Caco-2 (cell line): ENCODE results near the gene CACNA2D4. TPM values are rescaled to one million over a fixed set of nuclear protein-coding genes. Genes with fewer than 3 reads are reported as not detected.

Experiments used
- BruUV-seq: library from RNA; stranded (reverse); fragments of 400-500 nt; replicated peaks from 2 replicates; lab custom pipeline; 2021; lab: Mats Ljungman, UMichigan
- CTCF ChIA-PET: fragments of 300-600 bp; sonication (Branson Sonifier 250); formaldehyde crosslinking; loops from one replicate; lab custom pipeline; 2022; ENCODE audit warnings: antibody characterized with exemption; lab: Charles Lee
- POLR2A ChIA-PET: fragments of 300-600 bp; sonication (Branson Sonifier 250); formaldehyde crosslinking; loops from one replicate; lab custom pipeline; 2022; ENCODE audit warnings: antibody characterized with exemption; lab: Charles Lee
- DNase-seq, 2 experiments: peaks; one replicate each; pipeline versions ENCODE4 v3.0.0 to v3.0.0-alpha.2; 2020 to 2022
- H3K27me3 ChIP-seq: replicated peaks from 2 replicates; pipeline ENCODE4 v1.6.0; 2011; ENCODE audit warnings: low read length; ENCODE audit not compliant: control insufficient read depth, insufficient read depth
- H3K36me3 ChIP-seq: 2 replicates; pipeline ENCODE4 v1.5.1; 2011; ENCODE audit warnings: low read length; ENCODE audit not compliant: control insufficient read depth, insufficient read depth
- H3K4me1 ChIP-seq: fragments of 250-450 bp; sonication (Bioruptor Pico); 2 replicates; pipeline ENCODE4 v1.5.1; 2020; ENCODE audit warnings: mild to moderate bottlenecking
- H3K4me3 ChIP-seq: 2 replicates; pipeline ENCODE4 v1.5.1; 2011; ENCODE audit warnings: low read depth, mild to moderate bottlenecking, control low read depth, low read length
- H3K9me3 ChIP-seq: fragments of 250-450 bp; sonication (Bioruptor Pico); 2 replicates; pipeline ENCODE4 v1.5.1; 2020; ENCODE audit warnings: mild to moderate bottlenecking, moderate library complexity
- H3K27ac Mint-ChIP-seq: one replicate; pipeline ENCODE4 v1.8.0; 2022; ENCODE audit warnings: mixed read lengths; ENCODE audit not compliant: unreplicated experiment
- H3K27me3 Mint-ChIP-seq: one replicate; pipeline ENCODE4 v1.8.0; 2022; ENCODE audit warnings: mixed read lengths; ENCODE audit not compliant: insufficient read depth, unreplicated experiment
- H3K36me3 Mint-ChIP-seq: one replicate; pipeline ENCODE4 v1.8.0; 2022; ENCODE audit warnings: mild to moderate bottlenecking, mixed read lengths; ENCODE audit not compliant: insufficient read depth, unreplicated experiment
- H3K4me1 Mint-ChIP-seq: one replicate; pipeline ENCODE4 v1.8.0; 2022; ENCODE audit warnings: low read depth, mixed read lengths; ENCODE audit not compliant: unreplicated experiment
- H3K4me3 Mint-ChIP-seq: one replicate; pipeline ENCODE4 v1.8.0; 2022; ENCODE audit warnings: mild to moderate bottlenecking, moderate library complexity, mixed read lengths; ENCODE audit not compliant: unreplicated experiment
- H3K9me3 Mint-ChIP-seq: one replicate; pipeline ENCODE4 v1.8.0; 2022; ENCODE audit warnings: mixed read lengths; ENCODE audit not compliant: unreplicated experiment
- intact Hi-C: fragments of 100-400 bp; cut with micrococcal nuclease; formaldehyde crosslinking; loops from one replicate; pipeline ENCODE4 v1.10.0; 2022; ENCODE audit not compliant: unreplicated experiment
- total RNA-seq: library from RNA; stranded (reverse); gene quantifications from 2 replicates; pipeline ENCODE4 v1.2.3, GENCODE V29; 2022
- TF ChIP-seq, protein P1 (sequence below), 2 experiments: fragments of 200-600 bp in 1 of 2; IDR thresholded peaks; 1 replicate in 1 of 2; 2 replicates in 1 of 2; pipeline versions ENCODE4 v1.5.1 to v1.8.0; 2011 to 2022; ENCODE audit warnings: antibody characterized with exemption in 1 of 2, control low read depth in 1 of 2, inconsistent platforms in 1 of 2, low read depth in 1 of 2, low read length in 1 of 2, mild to moderate bottlenecking in 1 of 2, moderate library complexity in 1 of 2; ENCODE audit not compliant: insufficient read depth in 1 of 2, severe bottlenecking in 1 of 2, unreplicated experiment in 1 of 2

The CACNA2D4 gene
- total RNA-seq, 1 experiment from 2014 or later = 2.2 TPM

DNA sequence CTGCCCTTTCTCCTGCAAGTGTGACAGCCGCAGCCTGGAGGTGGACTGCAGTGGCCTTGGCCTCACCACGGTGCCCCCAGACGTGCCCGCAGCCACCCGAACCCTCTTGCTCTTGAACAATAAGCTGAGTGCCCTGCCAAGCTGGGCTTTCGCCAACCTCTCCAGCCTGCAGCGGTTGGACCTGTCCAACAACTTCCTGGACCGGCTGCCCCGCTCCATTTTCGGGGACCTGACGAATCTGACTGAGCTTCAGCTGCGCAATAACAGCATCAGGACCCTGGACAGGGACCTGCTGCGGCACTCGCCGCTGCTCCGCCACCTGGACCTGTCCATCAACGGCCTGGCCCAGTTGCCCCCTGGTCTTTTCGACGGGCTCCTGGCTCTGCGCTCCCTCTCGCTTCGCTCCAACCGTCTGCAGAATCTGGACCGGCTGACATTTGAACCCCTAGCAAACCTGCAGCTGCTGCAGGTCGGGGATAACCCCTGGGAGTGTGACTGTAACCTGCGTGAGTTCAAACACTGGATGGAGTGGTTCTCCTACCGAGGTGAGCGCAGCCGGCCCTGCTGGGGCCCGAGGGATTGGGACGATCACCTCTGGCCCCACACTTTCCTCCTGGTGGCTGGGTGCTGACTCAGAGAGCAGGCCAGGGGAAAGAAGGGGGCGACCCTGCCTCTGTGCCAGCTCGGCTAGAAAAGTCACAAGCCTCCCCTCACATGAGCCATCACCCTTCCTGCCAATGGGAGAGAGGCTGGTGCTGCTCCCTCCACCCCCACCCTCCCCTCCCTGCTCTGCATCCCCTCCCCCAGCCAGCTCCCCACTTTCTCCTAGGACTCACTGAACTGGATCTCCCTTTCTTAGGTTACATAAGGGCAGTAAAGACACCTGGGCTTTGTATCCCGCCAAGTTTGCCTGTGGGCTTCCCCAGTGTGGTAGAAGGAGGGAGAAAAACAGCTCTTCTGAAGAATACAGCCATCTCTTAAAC lies 87.2 kb downstream of the CACNA2D4 start:
- DNase-seq = peak; percentile 87 to 94
- Mint-ChIP-seq H3K27ac (no peak overlapping the region), H3K4me1 (peaks cover 8% of the 10 kb centered on the region), H3K27me3 (peaks cover 26% of the 10 kb centered on the region), H3K9me3 (no peaks in the 10 kb centered on the region), H3K36me3 (peaks cover 8% of the 10 kb centered on the region), H3K4me3 (no peak overlapping the region)
- BruUV-seq = no TSS peak
- Histone ChIP-seq H3K4me1 (peaks cover 6% of the 10 kb centered on the region), H3K27me3 (no peaks in the 10 kb centered on the region; the same call in none of the 2 replicates), H3K4me3 (no peak overlapping the region), H3K9me3 (no peaks in the 10 kb centered on the region), H3K36me3 (no peaks in the 10 kb centered on the region)
- intact Hi-C loops = loop anchor here (2.0 kb wide), 1 partner anchor 18 kb away; no protein-coding TSS in a partner anchor
- TF ChIP-seq, protein P1, sequence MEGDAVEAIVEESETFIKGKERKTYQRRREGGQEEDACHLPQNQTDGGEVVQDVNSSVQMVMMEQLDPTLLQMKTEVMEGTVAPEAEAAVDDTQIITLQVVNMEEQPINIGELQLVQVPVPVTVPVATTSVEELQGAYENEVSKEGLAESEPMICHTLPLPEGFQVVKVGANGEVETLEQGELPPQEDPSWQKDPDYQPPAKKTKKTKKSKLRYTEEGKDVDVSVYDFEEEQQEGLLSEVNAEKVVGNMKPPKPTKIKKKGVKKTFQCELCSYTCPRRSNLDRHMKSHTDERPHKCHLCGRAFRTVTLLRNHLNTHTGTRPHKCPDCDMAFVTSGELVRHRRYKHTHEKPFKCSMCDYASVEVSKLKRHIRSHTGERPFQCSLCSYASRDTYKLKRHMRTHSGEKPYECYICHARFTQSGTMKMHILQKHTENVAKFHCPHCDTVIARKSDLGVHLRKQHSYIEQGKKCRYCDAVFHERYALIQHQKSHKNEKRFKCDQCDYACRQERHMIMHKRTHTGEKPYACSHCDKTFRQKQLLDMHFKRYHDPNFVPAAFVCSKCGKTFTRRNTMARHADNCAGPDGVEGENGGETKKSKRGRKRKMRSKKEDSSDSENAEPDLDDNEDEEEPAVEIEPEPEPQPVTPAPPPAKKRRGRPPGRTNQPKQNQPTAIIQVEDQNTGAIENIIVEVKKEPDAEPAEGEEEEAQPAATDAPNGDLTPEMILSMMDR (IDR thresholded peaks at IDR 0.05; ENCODE audit: insufficient read depth in 1 of 2, low read depth in 1 of 2, low read length in 1 of 2, severe bottlenecking in 1 of 2, unreplicated experiment in 1 of 2) = no peak
- ChIA-PET POLR2A (no interaction called here), CTCF (interaction anchor here (2.3 kb wide), 1 partner anchor 109 kb away, joined by 13 read pairs; no protein-coding TSS in a partner anchor)

GRCh38 chr12:1830401-1830845 lies 88.0 kb downstream of the CACNA2D4 start:
- TF ChIP-seq, protein P1 (IDR thresholded peaks at IDR 0.05; ENCODE audit: insufficient read depth in 1 of 2, low read depth in 1 of 2, low read length in 1 of 2, severe bottlenecking in 1 of 2, unreplicated experiment in 1 of 2) = no peak
- Histone ChIP-seq H3K4me1 (peaks cover 6% of the 10 kb centered on the region), H3K4me3 (no peak overlapping the region), H3K27me3 (no peaks in the 10 kb centered on the region; the same call in none of the 2 replicates), H3K9me3 (no peaks in the 10 kb centered on the region), H3K36me3 (no peaks in the 10 kb centered on the region)
- Mint-ChIP-seq H3K4me3 (no peak overlapping the region), H3K27me3 (peaks cover 29% of the 10 kb centered on the region), H3K4me1 (peaks cover 8% of the 10 kb centered on the region), H3K36me3 (peaks cover 8% of the 10 kb centered on the region), H3K9me3 (no peaks in the 10 kb centered on the region), H3K27ac (no peak overlapping the region)
- intact Hi-C loops = loop anchor here (2.0 kb wide), 1 partner anchor 18 kb away; no protein-coding TSS in a partner anchor
- BruUV-seq = no TSS peak
- POLR2A ChIA-PET = no interaction called here
- CTCF ChIA-PET = interaction anchor here (2.3 kb wide), 1 partner anchor 109 kb away, joined by 13 read pairs; no protein-coding TSS in a partner anchor
- DNase-seq = no peak

GRCh38 chr12:1829306-1829900 lies 89.0 kb downstream of the CACNA2D4 start:
- H3K4me3 Mint-ChIP-seq = no peak overlapping the region
- TF ChIP-seq, protein P1 (IDR thresholded peaks at IDR 0.05; ENCODE audit: insufficient read depth in 1 of 2, low read depth in 1 of 2, low read length in 1 of 2, severe bottlenecking in 1 of 2, unreplicated experiment in 1 of 2) = no peak
- CTCF ChIA-PET = interaction anchor here (0.6 kb wide), 1 partner anchor 904 kb away, joined by 3 read pairs; no protein-coding TSS in a partner anchor

More at GRCh38 chr12:1829306-1829900, 89.0 kb downstream of the CACNA2D4 start:
- intact Hi-C loops = no loop called here
- H3K4me1 Mint-ChIP-seq = peaks cover 8% of the 10 kb centered on the region
- DNase-seq = no peak
- H3K4me3 ChIP-seq = no peak overlapping the region
- no peak overlapping the region for H3K27ac Mint-ChIP-seq
- H3K27me3 Mint-ChIP-seq = peaks cover 21% of the 10 kb centered on the region
- no TSS peak for BruUV-seq
- peaks cover 8% of the 10 kb centered on the region for H3K36me3 Mint-ChIP-seq
- H3K27me3 ChIP-seq = no peaks in the 10 kb centered on the region; the same call in none of the 2 replicates
- POLR2A ChIA-PET = interaction anchor here (0.5 kb wide), 1 partner anchor 1440 kb away, joined by 3 read pairs; the partner anchor contains the start of gene KDM5A
- H3K9me3 Mint-ChIP-seq = no peaks in the 10 kb centered on the region
- peaks cover 6% of the 10 kb centered on the region for H3K4me1 ChIP-seq
- H3K36me3 ChIP-seq = no peaks in the 10 kb centered on the region
- H3K9me3 ChIP-seq = no peaks in the 10 kb centered on the region
